Ishikawa (cell line): ENCODE data around the gene TRPV5.

Experiments
- CEBPB ChIP-seq: IDR thresholded peaks from 2 replicates; pipeline ENCODE4 v1.6.1; 2012
- CREB1 ChIP-seq: IDR thresholded peaks from 2 replicates; pipeline ENCODE4 v1.6.1; 2012; ENCODE audit warnings: low read depth
- EGR1 ChIP-seq: IDR thresholded peaks from 2 replicates; pipeline ENCODE4 v1.6.1; 2012
- EP300 ChIP-seq: IDR thresholded peaks from 2 replicates; pipeline ENCODE4 v1.6.1; 2012; ENCODE audit warnings: borderline replicate concordance
- FOXM1 ChIP-seq: IDR thresholded peaks from 2 replicates; pipeline ENCODE4 v1.6.1; 2012; ENCODE audit warnings: low read depth, borderline replicate concordance
- NFIC ChIP-seq: IDR thresholded peaks from 2 replicates; pipeline ENCODE4 v1.6.1; 2012
- RAD21 ChIP-seq: IDR thresholded peaks from 2 replicates; pipeline ENCODE4 v1.6.1; 2012; ENCODE audit warnings: low read depth
- TAF1 ChIP-seq: IDR thresholded peaks from 2 replicates; pipeline ENCODE4 v1.6.1; 2012; ENCODE audit warnings: low read depth, mild to moderate bottlenecking
- TCF12 ChIP-seq: IDR thresholded peaks from 2 replicates; pipeline ENCODE4 v1.6.1; 2012; ENCODE audit warnings: low read depth
- TEAD4 ChIP-seq: IDR thresholded peaks from 2 replicates; pipeline ENCODE4 v1.6.1; 2012
- YY1 ChIP-seq: IDR thresholded peaks from 2 replicates; pipeline ENCODE4 v1.6.1; 2012; ENCODE audit warnings: low read depth
- ZBTB7A ChIP-seq: IDR thresholded peaks from 2 replicates; pipeline ENCODE4 v1.6.1; 2012; ENCODE audit warnings: low read depth
- TF ChIP-seq, protein P1 (sequence below): IDR thresholded peaks from 2 replicates; pipeline ENCODE4 v1.6.1; 2012
- TF ChIP-seq, protein P2 (sequence below): IDR thresholded peaks from 2 replicates; pipeline ENCODE4 v1.6.1; 2012
- TF ChIP-seq, protein P3 (sequence below): IDR thresholded peaks from 2 replicates; pipeline ENCODE4 v1.6.1; 2012; ENCODE audit warnings: low read depth, mild to moderate bottlenecking

TRPV5 gene

GRCh38 chr7:142878315-142878714 is 55.2 kb downstream of the TRPV5 start:
- TF ChIP-seq, protein P1, sequence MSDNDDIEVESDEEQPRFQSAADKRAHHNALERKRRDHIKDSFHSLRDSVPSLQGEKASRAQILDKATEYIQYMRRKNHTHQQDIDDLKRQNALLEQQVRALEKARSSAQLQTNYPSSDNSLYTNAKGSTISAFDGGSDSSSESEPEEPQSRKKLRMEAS, result no peak
- no peak for TF ChIP-seq TCF12
- no peak for TF ChIP-seq YY1
- TF ChIP-seq RAD21, result no peak
- TF ChIP-seq TEAD4, result no peak
- TF ChIP-seq TAF1, result no peak
- no peak for TF ChIP-seq CREB1
- TF ChIP-seq NFIC, result no peak

GRCh38 chr7:142876991-142877910 is 56.3 kb downstream of the TRPV5 start:
- TF ChIP-seq, protein P2, sequence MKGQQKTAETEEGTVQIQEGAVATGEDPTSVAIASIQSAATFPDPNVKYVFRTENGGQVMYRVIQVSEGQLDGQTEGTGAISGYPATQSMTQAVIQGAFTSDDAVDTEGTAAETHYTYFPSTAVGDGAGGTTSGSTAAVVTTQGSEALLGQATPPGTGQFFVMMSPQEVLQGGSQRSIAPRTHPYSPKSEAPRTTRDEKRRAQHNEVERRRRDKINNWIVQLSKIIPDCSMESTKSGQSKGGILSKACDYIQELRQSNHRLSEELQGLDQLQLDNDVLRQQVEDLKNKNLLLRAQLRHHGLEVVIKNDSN, result no peak
- no peak for TF ChIP-seq TAF1
- TF ChIP-seq EP300, result no peak
- TF ChIP-seq YY1, result no peak
- TF ChIP-seq CREB1, result no peak
- no peak for TF ChIP-seq CEBPB
- no peak for TF ChIP-seq FOXM1
- TF ChIP-seq TCF12, result no peak
- TF ChIP-seq ZBTB7A, result no peak

- TF ChIP-seq FOXM1, result no peak
Measured at GRCh38 chr7:142876236-142876960, 57.1 kb downstream of the TRPV5 start.

DNA sequence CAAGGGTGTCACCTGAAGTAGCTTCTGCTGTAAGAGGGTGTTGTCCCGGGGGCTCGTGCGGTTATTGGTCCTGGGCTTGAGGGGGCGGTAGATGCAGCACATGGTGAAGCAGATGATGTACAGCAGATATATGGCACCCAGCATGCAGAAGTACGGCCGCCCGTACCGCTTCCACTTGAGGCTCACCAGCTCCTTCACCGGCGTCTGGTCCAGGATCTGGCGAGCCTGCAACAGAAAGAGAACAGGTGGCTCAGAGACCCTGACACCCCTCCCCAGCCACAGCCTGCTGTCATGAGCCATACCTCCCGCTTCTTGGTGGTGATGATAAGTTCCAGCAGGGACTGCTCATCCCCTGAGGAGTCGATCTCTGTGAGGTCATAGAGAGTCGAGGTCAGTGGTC is 58.1 kb downstream of the TRPV5 start:
- no peak for TF ChIP-seq EP300
- TF ChIP-seq, protein P2, result no peak
- TF ChIP-seq, protein P1, result no peak
- TF ChIP-seq, protein P3, sequence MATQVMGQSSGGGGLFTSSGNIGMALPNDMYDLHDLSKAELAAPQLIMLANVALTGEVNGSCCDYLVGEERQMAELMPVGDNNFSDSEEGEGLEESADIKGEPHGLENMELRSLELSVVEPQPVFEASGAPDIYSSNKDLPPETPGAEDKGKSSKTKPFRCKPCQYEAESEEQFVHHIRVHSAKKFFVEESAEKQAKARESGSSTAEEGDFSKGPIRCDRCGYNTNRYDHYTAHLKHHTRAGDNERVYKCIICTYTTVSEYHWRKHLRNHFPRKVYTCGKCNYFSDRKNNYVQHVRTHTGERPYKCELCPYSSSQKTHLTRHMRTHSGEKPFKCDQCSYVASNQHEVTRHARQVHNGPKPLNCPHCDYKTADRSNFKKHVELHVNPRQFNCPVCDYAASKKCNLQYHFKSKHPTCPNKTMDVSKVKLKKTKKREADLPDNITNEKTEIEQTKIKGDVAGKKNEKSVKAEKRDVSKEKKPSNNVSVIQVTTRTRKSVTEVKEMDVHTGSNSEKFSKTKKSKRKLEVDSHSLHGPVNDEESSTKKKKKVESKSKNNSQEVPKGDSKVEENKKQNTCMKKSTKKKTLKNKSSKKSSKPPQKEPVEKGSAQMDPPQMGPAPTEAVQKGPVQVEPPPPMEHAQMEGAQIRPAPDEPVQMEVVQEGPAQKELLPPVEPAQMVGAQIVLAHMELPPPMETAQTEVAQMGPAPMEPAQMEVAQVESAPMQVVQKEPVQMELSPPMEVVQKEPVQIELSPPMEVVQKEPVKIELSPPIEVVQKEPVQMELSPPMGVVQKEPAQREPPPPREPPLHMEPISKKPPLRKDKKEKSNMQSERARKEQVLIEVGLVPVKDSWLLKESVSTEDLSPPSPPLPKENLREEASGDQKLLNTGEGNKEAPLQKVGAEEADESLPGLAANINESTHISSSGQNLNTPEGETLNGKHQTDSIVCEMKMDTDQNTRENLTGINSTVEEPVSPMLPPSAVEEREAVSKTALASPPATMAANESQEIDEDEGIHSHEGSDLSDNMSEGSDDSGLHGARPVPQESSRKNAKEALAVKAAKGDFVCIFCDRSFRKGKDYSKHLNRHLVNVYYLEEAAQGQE, result no peak
- no peak for TF ChIP-seq FOXM1
- no peak for TF ChIP-seq TCF12
- no peak for TF ChIP-seq TAF1
- TF ChIP-seq CEBPB, result no peak
- TF ChIP-seq ZBTB7A, result no peak
- TF ChIP-seq EGR1, result no peak
- TF ChIP-seq TEAD4, result no peak
- TF ChIP-seq RAD21, result no peak
- no peak for TF ChIP-seq CREB1
- TF ChIP-seq NFIC, result no peak

DNA sequence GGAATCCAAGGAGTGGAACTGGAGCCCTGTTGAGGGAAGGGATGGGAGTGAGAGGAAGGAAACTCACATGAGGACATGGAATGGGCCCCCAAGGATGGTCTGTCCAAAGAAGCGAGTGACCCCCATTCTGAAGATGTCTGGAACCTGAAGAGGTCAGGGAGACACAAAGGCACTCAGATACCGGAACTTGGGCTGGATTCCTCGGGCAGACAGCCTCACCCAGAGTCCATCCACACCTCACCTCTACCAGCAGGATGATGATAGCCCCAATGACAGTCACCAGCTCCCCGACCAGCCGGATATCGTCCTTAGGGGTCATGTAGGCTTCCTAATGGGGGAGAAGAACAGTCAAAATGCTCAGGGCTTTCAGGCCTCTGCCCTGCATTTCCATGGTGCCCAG is 58.7 kb downstream of the TRPV5 start:
- TF ChIP-seq, protein P2, result no peak
- TF ChIP-seq CEBPB (no peak), TEAD4 (no peak), EP300 (no peak), RAD21 (no peak), CREB1 (no peak), EGR1 (no peak), FOXM1 (no peak), TCF12 (no peak), TAF1 (no peak), NFIC (no peak), YY1 (no peak), ZBTB7A (no peak)
- TF ChIP-seq, protein P3, result no peak
- TF ChIP-seq, protein P1, result no peak
